Measurements from ENCODE around the gene PHLPP1.

The PHLPP1 gene

GRCh38 chr18:62982600-62983251, 267.4 kb downstream of the PHLPP1 start:
- no peak for DNase-seq (ENCODE audit: low read depth)

- DNase-seq (ENCODE audit: low read depth): no peak
These were observed 269.4 kb downstream of the PHLPP1 start for GRCh38 chr18:62984656-62985315.

- no peak for DNase-seq (ENCODE audit: low read depth)
These were observed 271.1 kb downstream of the PHLPP1 start for GRCh38 chr18:62986490-62986889.

GRCh38 chr18:62987055-62987830, 271.9 kb downstream of the PHLPP1 start:
- no peak for DNase-seq (ENCODE audit: low read depth)

DNA sequence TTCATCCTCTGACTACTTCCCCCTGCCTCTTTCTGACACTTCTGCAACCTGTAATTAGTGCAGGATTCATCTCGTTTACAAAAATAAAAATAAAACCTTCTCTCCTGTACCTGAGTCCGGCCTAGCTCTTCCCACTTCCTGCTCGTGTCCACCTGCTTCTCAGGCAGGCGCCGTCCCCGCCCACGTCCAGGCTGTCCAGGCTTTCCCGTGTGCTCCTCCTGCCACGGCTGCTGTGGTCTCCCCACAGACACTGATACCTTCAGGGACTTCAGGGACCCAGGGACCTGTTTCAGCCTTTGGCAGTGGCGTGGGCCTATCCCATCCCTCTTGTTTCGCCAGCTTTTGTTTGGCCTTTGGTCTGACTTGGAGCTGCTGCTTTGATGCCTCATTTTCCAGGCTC, 272.5 kb downstream of the PHLPP1 start:
- no peak for DNase-seq (ENCODE audit: low read depth)

- DNase-seq (ENCODE audit: low read depth): no peak
These were observed 273.1 kb downstream of the PHLPP1 start for GRCh38 chr18:62988471-62988870.

DNA sequence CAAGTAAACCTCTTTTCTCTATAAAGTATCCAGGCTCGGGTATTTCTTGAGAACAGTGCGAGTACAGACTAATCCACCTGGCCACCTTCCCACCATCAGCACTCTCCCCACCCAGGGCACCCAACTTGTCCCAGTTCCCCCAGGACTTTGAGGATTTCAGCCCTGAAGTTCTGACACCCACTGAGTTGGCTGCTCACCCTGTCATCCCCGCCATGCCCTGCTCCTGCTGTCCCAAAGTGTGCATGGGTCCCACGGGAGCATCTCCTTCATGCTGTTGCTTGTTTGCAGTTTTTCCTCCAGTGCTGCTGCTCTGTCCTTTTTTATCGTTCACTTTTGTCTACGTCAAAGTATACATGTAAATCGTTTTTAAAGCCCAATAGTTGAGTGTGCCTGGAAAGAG, 273.9 kb downstream of the PHLPP1 start:
- DNase-seq (ENCODE audit: low read depth): no peak

DNA sequence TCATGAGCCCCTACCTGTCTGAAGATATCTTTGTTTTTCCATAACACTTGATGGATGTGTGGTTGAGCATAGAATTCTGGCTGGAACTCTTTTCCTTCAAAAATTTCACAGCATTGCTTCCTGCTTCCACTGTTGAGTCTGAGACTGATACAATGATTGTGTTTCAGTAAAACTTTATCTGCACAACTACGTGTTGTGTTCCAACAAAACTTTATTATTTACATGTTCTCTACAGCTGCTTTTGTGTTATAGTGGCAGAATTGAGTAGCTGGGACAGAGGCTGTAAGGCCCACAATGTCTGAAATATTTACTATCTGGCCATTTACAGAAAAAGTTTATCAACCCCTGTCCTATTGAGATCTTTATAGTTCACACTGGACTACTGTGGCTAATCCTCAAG, 275.3 kb downstream of the PHLPP1 start:
- no peak for DNase-seq (ENCODE audit: low read depth)

- no peak for DNase-seq (ENCODE audit: low read depth)
These were observed 276.0 kb downstream of the PHLPP1 start for GRCh38 chr18:62991389-62991788.

- DNase-seq (ENCODE audit: low read depth): no peak
These were observed 276.6 kb downstream of the PHLPP1 start for GRCh38 chr18:62991959-62992358.

DNA sequence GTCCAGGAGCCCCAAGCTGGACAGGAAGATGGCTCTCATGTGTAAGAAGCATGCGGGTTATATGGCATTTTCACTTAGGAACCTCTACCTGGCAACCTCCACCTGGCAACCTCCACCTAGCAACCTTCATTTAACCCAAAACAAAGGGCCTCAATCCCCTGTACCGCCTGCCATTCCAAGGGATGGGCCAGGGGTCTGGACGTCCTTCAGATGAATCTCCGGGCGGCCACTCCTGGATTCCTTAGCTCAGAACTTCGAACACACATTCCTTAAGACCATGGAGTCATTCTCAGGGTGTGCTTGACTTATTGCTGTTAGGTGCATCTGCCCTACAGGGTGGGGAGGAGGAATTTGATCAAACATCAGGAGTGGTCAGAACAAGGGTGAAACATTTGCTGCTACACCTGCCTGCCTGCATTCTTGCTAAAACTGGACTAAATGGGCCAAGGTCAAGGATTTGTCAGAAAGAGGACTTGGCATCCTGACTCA, 277.6 kb downstream of the PHLPP1 start:
- DNase-seq (ENCODE audit: low read depth): no peak

DNA sequence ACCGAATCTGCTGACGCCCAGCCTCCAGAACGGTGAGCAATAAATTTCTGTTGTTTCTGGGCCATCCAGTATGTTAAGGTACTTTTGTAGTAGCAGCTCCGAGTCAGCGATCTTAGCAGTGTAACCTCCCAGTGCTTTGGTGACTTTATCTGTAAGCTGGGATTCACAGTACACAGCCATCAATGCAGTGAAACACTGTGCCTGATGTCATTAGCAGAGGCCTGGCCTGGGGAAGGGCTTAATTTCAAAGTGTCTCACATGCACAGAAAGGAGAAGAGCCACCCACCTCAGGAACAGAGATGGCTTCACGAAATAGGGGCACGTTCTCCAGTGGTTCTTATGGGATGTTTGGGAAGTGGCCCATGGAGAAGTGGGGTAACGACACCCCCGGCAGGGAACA, 281.2 kb downstream of the PHLPP1 start:
- DNase-seq (ENCODE audit: low read depth): no peak

- DNase-seq (ENCODE audit: low read depth): no peak
These were observed 281.7 kb downstream of the PHLPP1 start for GRCh38 chr18:62997076-62997475.

DNA sequence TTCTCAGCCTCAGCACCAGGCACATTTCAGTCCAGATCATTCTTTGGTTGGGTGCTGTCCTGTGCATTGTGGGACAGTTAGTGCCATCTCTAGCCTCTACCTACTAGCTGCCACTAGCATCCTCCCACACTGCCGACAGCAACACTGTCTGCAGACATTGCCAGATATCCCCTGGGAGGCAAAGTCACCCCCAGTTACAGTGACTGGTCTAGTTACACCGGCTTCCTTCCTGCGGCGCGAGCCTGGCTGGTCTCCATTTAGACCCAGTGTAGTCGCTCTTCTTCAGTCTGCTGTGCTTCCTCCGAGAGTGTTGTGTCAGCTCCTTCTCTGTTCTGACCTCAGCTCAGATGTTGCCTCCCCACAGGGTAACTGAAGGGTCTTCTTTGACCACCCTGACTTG, 283.1 kb downstream of the PHLPP1 start:
- DNase-seq (ENCODE audit: low read depth): no peak

GRCh38 chr18:62999392-62999791, 284.1 kb downstream of the PHLPP1 start:
- no peak for DNase-seq (ENCODE audit: low read depth)

GRCh38 chr18:62999921-63000320, 284.6 kb downstream of the PHLPP1 start:
- DNase-seq (ENCODE audit: low read depth): no peak

GRCh38 chr18:63000839-63001238, 285.5 kb downstream of the PHLPP1 start:
- no peak for DNase-seq (ENCODE audit: low read depth)

DNA sequence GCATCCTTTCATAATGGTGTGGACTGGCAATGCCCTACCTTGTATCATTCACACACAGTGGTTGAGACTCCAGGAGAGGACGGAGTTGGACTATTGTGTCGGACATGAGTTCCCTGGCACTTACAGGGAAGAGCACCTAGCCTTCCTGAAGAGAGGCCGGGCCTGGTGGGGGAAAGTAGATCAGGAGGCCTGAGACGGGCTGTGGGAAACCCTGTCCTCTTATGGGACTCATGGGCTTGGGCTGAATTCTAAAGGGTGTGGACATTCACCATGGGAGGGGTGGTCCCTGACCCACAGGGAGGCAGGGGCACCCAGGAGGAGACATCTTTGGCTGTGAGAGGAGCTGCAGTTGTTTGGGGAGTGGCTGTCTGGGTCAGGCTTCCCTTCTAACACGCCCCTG, 286.5 kb downstream of the PHLPP1 start:
- DNase-seq (ENCODE audit: low read depth): no peak

DNA sequence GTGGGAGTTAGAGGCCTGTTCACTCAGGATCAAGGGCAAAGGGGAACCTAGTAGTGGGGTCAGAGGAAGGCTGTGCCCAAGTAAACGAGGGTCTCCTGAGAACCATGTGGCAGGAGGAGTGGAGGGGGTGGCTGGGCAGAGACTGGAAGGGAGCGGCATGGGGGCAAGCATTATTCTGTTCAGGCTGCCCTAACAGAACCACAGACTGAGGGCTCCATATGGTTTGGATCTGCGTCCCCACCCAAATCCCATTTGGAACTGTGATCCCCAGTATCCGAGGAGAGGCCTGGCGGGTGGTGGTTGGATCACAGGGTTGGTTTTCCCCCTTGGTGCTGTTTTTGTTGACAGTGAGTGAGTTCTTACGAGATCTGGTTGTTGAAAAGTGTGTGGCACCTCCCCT, 287.0 kb downstream of the PHLPP1 start:
- DNase-seq (ENCODE audit: low read depth): no peak

- no peak for DNase-seq (ENCODE audit: low read depth)
These were observed 287.6 kb downstream of the PHLPP1 start for GRCh38 chr18:63002803-63003445.

- DNase-seq (ENCODE audit: low read depth): no peak
These were observed 288.6 kb downstream of the PHLPP1 start for GRCh38 chr18:63003899-63004298.

DNA sequence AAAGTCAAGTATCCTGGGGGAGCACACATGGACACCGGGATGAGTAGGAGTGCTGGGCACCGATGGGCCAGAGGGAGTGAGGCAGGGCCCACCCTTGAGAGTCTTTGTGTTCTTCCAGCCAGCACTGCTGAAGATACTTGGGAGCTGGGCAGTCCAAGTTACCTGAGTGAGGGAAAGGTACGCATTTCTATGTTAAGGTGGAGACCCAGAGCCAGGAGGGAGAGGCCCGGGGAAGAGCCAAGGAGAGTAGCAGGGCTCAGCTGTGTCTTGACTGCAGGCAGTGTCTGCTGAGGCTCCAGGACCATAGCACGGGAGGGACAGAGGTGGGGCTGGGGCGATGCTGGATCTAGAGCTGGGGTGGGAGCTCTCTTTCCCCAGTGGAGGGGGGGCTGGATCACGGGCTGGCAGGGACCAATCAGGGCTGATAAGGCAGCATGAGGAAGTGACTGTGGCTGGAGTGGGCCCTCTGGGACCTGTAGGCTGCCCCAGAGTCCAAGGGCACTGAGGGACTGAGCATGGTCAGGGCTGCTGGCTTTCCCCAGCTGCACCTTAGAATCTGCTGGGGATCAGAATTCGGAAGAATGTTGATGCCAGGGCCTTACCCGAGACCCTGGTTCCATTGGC, 289.2 kb downstream of the PHLPP1 start:
- no peak for DNase-seq (ENCODE audit: low read depth)

All from stimulated activated CD8-positive, alpha-beta memory T cell treated with anti-CD3 and anti-CD28 coated beads, Interleukin-15, amount 100 ng/mL, for 24 hours (primary cell).